NCI-H748 (cell line): ENCODE data around the gene TGFB2.
"Not testable (repeated sequence)": the region's sequence is repeated elsewhere in the genome, so short reads cannot be mapped to it uniquely, and the experiment has no call there.

Experiments
- DNase-seq: peaks from one replicate; lab custom pipeline; 2025; ENCODE audit not compliant: unreplicated experiment; lab: John Stamatoyannopoulos, UW

Gene TGFB2

GRCh38 chr1:218344814-218345672 is at the start of gene TGFB2:
TGFB2 (plus strand) TSS chr1:218345336; CDS start chr1:218346702, 1,366 bp downstream.
- peak; percentile 77 for DNase-seq

GRCh38 chr1:218296162-218296561 is 49.0 kb upstream of the TGFB2 start:
- DNase-seq, result no peak

- no peak for DNase-seq
Observed at GRCh38 chr1:218297461-218297860, 47.7 kb upstream of the TGFB2 start.

GRCh38 chr1:218297867-218298266 is 47.3 kb upstream of the TGFB2 start:
- no peak for DNase-seq

- no peak for DNase-seq
Observed at GRCh38 chr1:218298398-218298797, 46.7 kb upstream of the TGFB2 start.

GRCh38 chr1:218299416-218299815 is 45.7 kb upstream of the TGFB2 start:
- peak; percentile 25 for DNase-seq

GRCh38 chr1:218301217-218301616 is 43.9 kb upstream of the TGFB2 start:
- no peak for DNase-seq

GRCh38 chr1:218302155-218302554 is 43.0 kb upstream of the TGFB2 start:
- no peak for DNase-seq

GRCh38 chr1:218303176-218303879 is 41.8 kb upstream of the TGFB2 start:
- DNase-seq, result no peak

- peak; percentile 34 for DNase-seq
Observed at GRCh38 chr1:218304281-218305039, 40.7 kb upstream of the TGFB2 start.

GRCh38 chr1:218305472-218306064 is 39.6 kb upstream of the TGFB2 start:
- no peak for DNase-seq

- DNase-seq, result no peak
Observed at GRCh38 chr1:218312509-218312908, 32.6 kb upstream of the TGFB2 start.

- DNase-seq, result no peak
Observed at GRCh38 chr1:218314316-218314715, 30.8 kb upstream of the TGFB2 start.

GRCh38 chr1:218315638-218316037 is 29.5 kb upstream of the TGFB2 start:
- no peak for DNase-seq

GRCh38 chr1:218317061-218317460 is 28.1 kb upstream of the TGFB2 start:
- DNase-seq, result no peak

- DNase-seq, result not testable (repeated sequence)
Observed at GRCh38 chr1:218320182-218320581, 25.0 kb upstream of the TGFB2 start.

GRCh38 chr1:218322762-218323161 is 22.4 kb upstream of the TGFB2 start:
- no peak for DNase-seq

- no peak for DNase-seq
Observed at GRCh38 chr1:218323568-218324225, 21.4 kb upstream of the TGFB2 start.

- no peak for DNase-seq
Observed at GRCh38 chr1:218324226-218324580, 20.9 kb upstream of the TGFB2 start.

- no peak for DNase-seq
Observed at GRCh38 chr1:218328769-218329168, 16.4 kb upstream of the TGFB2 start.
